ENCODE measurements around the gene CABP2.

- TF ChIP-seq ZBTB7A (IDR thresholded peaks at IDR 0.05; ENCODE audit: low read depth) (no peak), NFIC (IDR thresholded peaks at IDR 0.05) (no peak), EP300 (IDR thresholded peaks at IDR 0.05; ENCODE audit: borderline replicate concordance) (no peak), YY1 (IDR thresholded peaks at IDR 0.05; ENCODE audit: low read depth) (no peak), RAD21 (IDR thresholded peaks at IDR 0.05; ENCODE audit: low read depth) (no peak), USF1 (IDR thresholded peaks at IDR 0.05) (no peak), EGR1 (IDR thresholded peaks at IDR 0.05) (no peak), TEAD4 (IDR thresholded peaks at IDR 0.05) (no peak), TAF1 (IDR thresholded peaks at IDR 0.05; ENCODE audit: low read depth) (no peak), CREB1 (IDR thresholded peaks at IDR 0.05; ENCODE audit: low read depth) (no peak), CEBPB (IDR thresholded peaks at IDR 0.05) (no peak)
- TF ChIP-seq, protein P1, sequence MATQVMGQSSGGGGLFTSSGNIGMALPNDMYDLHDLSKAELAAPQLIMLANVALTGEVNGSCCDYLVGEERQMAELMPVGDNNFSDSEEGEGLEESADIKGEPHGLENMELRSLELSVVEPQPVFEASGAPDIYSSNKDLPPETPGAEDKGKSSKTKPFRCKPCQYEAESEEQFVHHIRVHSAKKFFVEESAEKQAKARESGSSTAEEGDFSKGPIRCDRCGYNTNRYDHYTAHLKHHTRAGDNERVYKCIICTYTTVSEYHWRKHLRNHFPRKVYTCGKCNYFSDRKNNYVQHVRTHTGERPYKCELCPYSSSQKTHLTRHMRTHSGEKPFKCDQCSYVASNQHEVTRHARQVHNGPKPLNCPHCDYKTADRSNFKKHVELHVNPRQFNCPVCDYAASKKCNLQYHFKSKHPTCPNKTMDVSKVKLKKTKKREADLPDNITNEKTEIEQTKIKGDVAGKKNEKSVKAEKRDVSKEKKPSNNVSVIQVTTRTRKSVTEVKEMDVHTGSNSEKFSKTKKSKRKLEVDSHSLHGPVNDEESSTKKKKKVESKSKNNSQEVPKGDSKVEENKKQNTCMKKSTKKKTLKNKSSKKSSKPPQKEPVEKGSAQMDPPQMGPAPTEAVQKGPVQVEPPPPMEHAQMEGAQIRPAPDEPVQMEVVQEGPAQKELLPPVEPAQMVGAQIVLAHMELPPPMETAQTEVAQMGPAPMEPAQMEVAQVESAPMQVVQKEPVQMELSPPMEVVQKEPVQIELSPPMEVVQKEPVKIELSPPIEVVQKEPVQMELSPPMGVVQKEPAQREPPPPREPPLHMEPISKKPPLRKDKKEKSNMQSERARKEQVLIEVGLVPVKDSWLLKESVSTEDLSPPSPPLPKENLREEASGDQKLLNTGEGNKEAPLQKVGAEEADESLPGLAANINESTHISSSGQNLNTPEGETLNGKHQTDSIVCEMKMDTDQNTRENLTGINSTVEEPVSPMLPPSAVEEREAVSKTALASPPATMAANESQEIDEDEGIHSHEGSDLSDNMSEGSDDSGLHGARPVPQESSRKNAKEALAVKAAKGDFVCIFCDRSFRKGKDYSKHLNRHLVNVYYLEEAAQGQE (IDR thresholded peaks at IDR 0.05; ENCODE audit: low read depth): no peak
- TF ChIP-seq, protein P2, sequence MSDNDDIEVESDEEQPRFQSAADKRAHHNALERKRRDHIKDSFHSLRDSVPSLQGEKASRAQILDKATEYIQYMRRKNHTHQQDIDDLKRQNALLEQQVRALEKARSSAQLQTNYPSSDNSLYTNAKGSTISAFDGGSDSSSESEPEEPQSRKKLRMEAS (IDR thresholded peaks at IDR 0.05): no peak
These were observed 18.9 kb upstream of the CABP2 start for GRCh38 chr11:67542169-67542568.
